Hematopoietic multipotent progenitor cell treated with erythropoietin and hydrocortisone succinate and interleukin-3 and kit ligand, for 8 days (in vitro differentiated cells): ENCODE results near the gene ASB10.
A peak's percentile ranks its signal among the peaks of the same experiment; 100 is the strongest.

ENCODE experiments used
- DNase-seq: peaks from one replicate; pipeline ENCODE4 v3.0.0-alpha.2; 2015

The ASB10 gene

GRCh38 chr7:151210087-151210854, 23.2 kb upstream of the ASB10 start, which contains the start of gene H2BK1:
Gene H2BK1, minus strand, starts transcription at chr7:151210488. Its CDS starts 170 bp downstream, at chr7:151210318.
- no peak for DNase-seq

- no peak for DNase-seq
These were observed 22.5 kb upstream of the ASB10 start for GRCh38 chr7:151209588-151209987.

- DNase-seq = no peak
These were observed 21.3 kb upstream of the ASB10 start for GRCh38 chr7:151208253-151208862.

- DNase-seq = no peak
These were observed 20.8 kb upstream of the ASB10 start for GRCh38 chr7:151207804-151208203.

DNA sequence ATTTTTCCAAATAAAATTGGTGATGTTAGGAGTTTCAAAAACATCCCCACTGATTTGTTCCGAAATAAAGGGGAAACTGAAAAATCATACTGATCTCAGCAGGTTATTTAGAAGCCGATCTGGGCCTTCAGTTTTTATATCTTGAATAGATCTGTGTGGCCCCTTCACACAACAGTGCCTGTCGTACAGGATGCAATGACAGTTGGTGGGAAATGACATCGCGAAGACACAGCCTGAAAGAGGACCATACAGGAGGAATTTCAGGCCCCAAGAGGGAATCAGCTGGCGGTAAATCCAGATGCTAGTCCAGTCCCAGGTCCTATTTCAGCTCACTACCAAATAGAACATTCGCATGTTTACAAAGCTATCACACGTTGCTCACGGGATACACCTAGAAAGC, 20.3 kb upstream of the ASB10 start:
- DNase-seq = no peak

DNA sequence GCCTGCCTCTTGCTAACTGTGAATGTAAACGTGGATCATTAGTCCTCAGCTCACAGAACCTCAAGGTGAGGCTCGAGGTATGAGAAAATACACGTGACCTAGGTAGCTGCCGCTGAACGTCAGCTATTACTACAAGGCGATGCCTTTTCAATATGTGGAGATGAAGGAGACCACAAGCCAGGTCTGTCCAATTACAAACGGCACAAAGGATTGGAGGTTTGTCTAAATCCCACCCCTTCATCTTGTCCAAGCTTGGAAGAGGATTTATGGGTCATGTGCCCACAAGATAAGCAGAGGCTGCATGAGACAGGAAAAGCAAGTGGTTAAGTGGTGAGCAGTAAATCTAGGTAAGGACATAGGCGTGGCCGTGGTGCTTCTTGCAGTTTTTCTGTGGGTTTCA, 19.9 kb upstream of the ASB10 start:
- DNase-seq = peak; percentile 40

DNA sequence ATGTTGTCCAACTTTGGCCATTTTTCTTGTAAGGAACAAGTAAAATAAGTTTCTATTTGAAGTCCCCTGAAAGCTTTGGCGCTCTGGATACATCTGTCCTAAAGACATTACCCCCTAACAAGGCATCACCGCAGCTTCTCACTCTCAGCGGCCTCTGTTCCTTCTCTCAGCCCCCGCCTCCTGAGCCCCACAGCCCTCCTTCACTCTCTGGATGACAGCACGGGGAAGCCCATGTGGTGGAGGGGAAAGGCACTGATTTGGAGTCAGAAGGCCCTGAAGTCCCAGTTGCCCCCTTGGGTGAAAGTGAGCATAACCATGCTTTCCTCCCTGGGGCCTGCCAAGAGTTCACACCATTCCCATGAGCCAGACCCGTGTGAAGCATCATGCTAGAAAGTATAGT, 18.7 kb upstream of the ASB10 start:
- DNase-seq = no peak

DNA sequence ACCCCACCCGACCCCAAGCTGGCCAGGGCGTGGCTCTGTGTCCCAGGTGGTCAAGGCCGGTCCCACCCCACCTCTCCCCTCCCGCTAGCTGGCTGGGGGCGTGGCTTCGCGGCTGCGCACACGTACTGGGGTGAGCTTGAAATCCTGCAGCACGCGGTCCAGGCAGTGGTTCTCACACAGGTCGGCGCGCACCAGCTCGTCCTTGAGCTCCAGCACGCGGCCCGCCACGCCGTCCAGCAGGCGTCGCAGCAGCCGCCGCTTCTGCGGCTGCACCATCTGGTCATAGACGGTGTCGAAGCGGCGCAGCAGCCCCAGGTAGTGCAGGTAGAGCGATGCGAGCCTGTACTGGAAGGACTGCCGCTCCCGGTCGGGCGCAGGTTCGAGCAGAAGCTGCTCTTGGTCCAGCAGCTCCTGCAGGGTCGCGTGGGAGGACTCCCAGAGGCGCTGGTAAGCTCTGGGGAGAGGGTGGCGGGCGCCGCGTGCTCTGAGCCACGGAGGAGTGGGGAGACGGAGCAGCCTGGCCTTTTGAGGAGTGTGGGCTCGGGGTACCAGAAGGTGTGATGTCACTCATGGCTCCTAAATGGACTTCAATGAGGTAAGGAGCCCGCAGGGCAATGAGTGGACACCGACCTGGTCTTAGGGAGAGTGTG, 17.5 kb upstream of the ASB10 start:
- DNase-seq = no peak

DNA sequence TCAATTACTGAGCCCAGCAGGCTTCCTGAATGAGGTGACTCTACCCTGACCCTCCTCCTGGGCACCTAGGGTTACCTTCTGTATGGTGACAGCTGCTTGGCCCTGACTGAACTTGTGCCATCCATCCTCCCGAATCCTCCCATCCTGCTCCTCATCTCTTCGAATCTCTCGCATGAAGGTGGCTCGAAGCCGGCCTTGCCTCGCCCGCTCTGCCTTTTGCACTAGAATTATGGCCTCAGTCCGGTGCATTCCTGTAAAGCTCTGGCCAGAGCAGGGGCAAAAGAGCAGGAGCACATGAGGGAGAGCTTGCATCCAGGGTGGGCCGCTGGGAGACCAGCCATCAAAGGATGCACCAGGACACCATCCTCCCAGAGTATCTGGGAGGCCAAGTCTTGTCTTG, 15.8 kb upstream of the ASB10 start:
- no peak for DNase-seq

- DNase-seq = no peak
These were observed 14.7 kb upstream of the ASB10 start for GRCh38 chr7:151201751-151202150.

DNA sequence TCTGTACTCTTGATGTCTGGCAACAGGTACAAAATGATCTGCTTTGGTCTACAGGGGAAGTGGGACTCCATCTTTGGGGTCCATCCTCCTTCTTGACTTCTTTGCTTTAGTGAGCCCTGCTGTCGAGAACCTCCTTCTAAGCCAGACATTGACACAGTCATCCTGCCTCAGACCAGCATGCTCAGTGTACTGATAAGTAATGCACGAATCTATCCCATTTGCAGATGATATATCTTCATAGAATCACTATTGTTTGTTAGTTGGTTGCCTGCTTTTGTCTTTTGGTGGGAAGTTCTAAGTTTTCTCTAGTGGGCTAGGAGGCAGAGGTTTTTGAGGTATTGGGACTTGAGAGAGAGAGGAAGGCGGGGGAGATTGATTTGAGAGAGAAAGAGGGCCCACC, 14.3 kb upstream of the ASB10 start:
- no peak for DNase-seq

DNA sequence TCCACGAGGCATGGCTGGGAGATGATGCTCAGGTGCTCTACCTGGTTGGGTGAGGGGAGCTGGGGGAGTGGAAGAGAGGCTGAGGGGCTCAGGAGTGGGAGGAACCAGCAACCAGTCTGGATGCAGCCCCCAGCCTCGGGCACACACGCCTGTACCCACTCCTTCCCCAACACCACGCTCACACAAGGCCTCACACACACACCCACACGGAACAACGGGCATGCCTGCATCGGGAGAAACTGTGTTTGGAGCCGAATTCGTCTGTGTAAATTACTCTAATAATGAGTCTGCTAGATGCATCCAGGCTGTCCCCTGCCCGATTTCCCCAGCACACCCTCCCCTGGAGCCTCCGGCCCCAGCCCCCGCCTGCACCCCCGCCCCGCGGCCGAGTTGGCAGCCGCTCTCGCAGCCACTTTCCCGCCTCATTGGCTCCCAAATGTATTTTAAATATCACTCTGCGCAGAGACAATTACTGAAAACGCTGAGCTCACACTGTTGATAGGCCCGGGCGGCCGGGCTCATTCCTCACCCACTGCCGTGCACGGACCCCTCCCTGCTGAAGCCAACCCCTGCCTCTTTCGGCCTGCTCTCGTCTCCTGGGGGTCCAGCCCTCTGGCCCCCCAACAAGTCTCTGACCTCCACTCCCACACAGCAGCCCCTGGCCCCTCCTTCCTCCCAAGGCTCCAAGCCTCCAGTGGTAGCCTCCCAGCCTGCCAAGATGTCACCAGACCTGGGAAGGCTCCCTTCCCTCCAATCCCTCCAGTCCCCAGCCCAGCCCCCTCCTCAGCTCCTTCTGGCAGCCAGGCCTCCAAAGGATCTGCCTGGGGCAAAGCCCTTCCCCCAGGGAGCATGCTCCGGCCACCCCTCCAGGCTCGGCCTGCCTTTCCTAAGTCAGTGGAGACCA, 12.1 kb upstream of the ASB10 start:
- no peak for DNase-seq

GRCh38 chr7:151197932-151198331, 10.9 kb upstream of the ASB10 start:
- DNase-seq = no peak

- DNase-seq = no peak
These were observed 8.8 kb upstream of the ASB10 start for GRCh38 chr7:151195616-151196450.

DNA sequence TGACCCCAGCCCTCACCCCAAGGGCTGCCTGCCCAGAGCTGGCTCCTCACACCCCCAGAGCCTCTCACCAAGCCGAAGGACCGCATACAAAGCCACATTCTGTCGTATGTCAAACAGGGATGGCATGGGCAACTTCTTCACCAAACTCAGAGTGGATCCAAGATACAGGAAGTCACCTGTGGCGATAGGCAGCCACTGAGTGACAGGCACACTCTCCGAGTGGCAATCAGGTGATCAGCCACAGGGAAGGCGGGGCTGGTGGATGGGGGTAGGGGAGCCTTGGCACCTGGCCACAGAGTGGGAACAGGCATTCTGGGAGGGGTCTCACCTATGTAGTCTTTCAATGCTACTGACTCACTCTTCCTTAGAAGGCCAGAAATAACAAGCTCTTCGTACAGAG, 7.1 kb upstream of the ASB10 start:
- no peak for DNase-seq

DNA sequence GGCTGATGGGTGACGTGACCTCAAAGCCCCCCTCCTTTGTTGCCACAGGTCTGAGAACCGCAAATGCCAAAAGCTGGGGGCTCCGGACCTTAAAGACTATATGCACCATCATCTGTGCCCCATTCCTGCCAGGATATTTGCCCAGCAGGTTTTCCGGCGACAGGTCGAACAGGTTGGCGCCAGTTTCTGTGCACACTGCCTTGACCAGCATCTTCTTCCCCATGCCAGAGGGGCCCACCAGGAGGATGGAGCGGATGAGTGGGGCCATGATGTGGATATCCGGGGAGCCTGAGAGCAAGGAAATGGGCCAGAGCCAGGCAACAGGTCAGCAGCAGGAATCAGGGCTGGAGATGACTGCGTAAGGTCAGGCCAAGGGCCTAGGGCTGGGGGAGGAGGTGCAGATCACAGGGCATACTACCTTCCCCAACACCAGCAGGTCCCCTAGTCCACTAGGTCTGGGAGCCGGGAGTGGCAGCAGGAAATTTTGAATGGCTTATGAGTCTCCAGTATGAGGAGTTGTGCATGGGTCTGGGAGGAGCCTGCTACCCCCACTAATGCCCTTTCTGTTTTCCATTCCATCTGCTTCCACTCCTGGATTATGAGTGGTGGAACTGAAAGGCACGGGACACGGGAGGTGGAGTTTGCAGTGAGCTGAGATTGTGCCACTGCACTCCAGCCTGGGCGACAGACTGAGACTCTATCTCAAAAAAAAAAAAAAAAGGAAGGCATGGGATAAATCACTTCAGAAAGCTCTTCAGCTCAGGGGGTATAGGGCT, 6.3 kb upstream of the ASB10 start:
- DNase-seq = no peak

- DNase-seq = no peak
These were observed 5.0 kb upstream of the ASB10 start for GRCh38 chr7:151192002-151192539.

- no peak for DNase-seq
These were observed 4.5 kb upstream of the ASB10 start for GRCh38 chr7:151191544-151191943.

DNA sequence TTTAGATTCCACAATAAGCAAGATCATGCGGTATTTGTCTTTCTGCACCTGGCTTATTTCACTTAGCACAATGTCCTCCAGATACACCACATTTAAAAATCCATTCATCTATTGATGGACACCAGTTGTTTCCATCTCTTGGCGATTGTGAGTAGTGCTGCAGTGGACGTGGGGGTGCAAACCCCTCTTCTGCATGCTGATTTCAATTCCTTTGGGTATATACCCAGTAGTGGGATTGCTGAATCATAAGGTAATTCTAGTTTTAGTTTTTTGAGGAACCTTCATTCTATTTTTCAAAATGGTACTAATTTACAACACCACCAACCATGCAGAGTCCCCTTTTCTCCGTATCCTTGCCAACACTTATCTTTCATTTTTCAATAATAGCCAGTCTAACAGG, 2.0 kb upstream of the ASB10 start:
- DNase-seq = no peak

- no peak for DNase-seq
These were observed 1.1 kb upstream of the ASB10 start for GRCh38 chr7:151188252-151188542.
